ENCODE measurements around the gene FOXJ3.

GRCh38 chr1:42138586-42138985, 196.4 kb downstream of the FOXJ3 start:
- TF ChIP-seq POLR2AphosphoS5 (IDR thresholded peaks at IDR 0.05; ENCODE audit: borderline replicate concordance, low read depth, low read length), result no peak
- no peak for TF ChIP-seq EZH2 (IDR thresholded peaks at IDR 0.05)
- TF ChIP-seq FOXP2 (optimal IDR thresholded peaks at IDR 0.05; ENCODE audit: control extremely low read depth, extremely low read length, insufficient read depth), result no peak
